ENCODE data around the gene EYS.

The EYS gene

DNA sequence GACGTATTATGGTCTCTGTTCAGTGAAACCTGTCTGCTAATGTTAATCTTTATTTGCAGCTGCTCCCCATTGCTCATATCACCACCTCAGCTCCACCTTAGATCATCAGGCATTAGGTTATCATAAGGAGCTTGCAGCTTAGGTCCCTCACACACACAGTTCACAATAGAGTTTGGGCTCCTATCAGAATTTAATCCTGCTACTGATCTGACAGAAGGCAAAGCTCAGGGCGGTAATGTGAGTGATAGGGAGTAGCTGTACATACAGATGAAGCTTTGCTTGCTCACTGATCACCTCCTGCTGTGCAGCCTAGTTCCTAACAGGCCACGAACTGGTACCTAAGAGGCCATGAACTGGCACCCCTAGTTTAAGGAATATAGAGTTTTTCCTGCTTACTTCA lies 989.7 kb downstream of the EYS start:
- H3K14ac ChIP-seq (ENCODE audit: low read length in 2 of 2), result peak overlapping the region in 1 of 2 experiments; percentile 5
- no peaks in the 10 kb centered on the region for H3K36me3 ChIP-seq (ENCODE audit: control insufficient read depth in 1 of 2, insufficient read depth in 2 of 2, low read depth in 1 of 2, low read length in 2 of 2)
- no peak for DNase-seq
- WGBS, result 89% methylated on average over 2 of the region's 3 CpGs
- H4K8ac ChIP-seq (ENCODE audit: low read length), result no peak overlapping the region
- no peak overlapping the region for H3K4ac ChIP-seq (ENCODE audit: low read depth in 1 of 2, low read length in 2 of 2)
- no peak overlapping the region for H3K4me2 ChIP-seq (ENCODE audit: low read length, poor library complexity, severe bottlenecking)
- H3K27me3 ChIP-seq (ENCODE audit: control insufficient read depth in 1 of 2, insufficient read depth in 1 of 2, low read length in 2 of 2), result no peaks in the 10 kb centered on the region
- H2BK120ac ChIP-seq (ENCODE audit: low read depth, low read length), result no peak overlapping the region
- no peak overlapping the region for H2AK5ac ChIP-seq (ENCODE audit: low read length, severe bottlenecking)
- H3K9me3 ChIP-seq (ENCODE audit: control insufficient read depth, low read length), result no peaks in the 10 kb centered on the region
- H3K18ac ChIP-seq (ENCODE audit: low read depth in 1 of 2, low read length in 2 of 2), result peak overlapping the region in 1 of 2 experiments; percentile 73
- no peak overlapping the region for H3K9ac ChIP-seq (ENCODE audit: low read length)
- no peak overlapping the region for H4K91ac ChIP-seq (ENCODE audit: low read length)
- H2BK12ac ChIP-seq (ENCODE audit: low read length in 2 of 2), result no peak overlapping the region
- no peak overlapping the region for H3K23ac ChIP-seq (ENCODE audit: low read length in 2 of 2)
- H2BK15ac ChIP-seq (ENCODE audit: low read depth, poor library complexity, severe bottlenecking), result no peak overlapping the region
- H3K79me1 ChIP-seq (replicated peaks; ENCODE audit: low read length, poor library complexity, severe bottlenecking), result no peaks in the 10 kb centered on the region
- H2AFZ ChIP-seq (ENCODE audit: low read depth, low read length), result no peak overlapping the region
- no peak overlapping the region for H3K27ac ChIP-seq (ENCODE audit: low read length, poor library complexity, severe bottlenecking)
- H3K4me1 ChIP-seq (ENCODE audit: control insufficient read depth, insufficient read depth, low read depth, low read length), result no peaks in the 10 kb centered on the region
- no peak overlapping the region for H3K4me3 ChIP-seq (ENCODE audit: insufficient read depth in 1 of 2, low read depth in 1 of 2, low read length in 2 of 2)
- H2BK5ac ChIP-seq (ENCODE audit: low read depth, low read length, poor library complexity, severe bottlenecking), result no peak overlapping the region

DNA sequence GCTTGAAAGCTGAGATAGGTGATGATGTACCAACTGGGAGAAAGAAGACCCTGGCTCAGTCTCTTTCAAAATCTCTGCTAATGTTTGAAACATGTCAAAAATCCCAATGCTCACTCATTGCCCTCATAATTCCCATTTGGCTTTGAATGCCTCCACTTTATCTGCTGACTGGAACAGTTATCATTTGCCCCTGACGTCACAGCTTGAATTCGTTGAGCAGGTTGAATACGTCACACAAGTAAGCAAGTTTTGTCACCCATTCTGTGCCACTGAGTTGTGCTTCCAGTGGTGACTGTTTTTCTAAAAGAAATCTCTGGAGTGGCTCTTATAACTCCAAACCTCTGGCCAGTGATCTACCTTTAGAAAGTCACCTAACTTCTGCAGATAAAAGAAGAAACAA lies 991.4 kb downstream of the EYS start:
- Histone ChIP-seq H4K8ac (ENCODE audit: low read length) (no peak overlapping the region), H3K4me2 (ENCODE audit: low read length, poor library complexity, severe bottlenecking) (no peak overlapping the region), H2BK12ac (ENCODE audit: low read length in 2 of 2) (no peak overlapping the region), H2BK15ac (ENCODE audit: low read depth, poor library complexity, severe bottlenecking) (no peak overlapping the region), H3K36me3 (ENCODE audit: control insufficient read depth in 1 of 2, insufficient read depth in 2 of 2, low read depth in 1 of 2, low read length in 2 of 2) (no peaks in the 10 kb centered on the region), H2AFZ (ENCODE audit: low read depth, low read length) (no peak overlapping the region), H3K9ac (ENCODE audit: low read length) (no peak overlapping the region), H3K14ac (ENCODE audit: low read length in 2 of 2) (no peak overlapping the region), H3K9me3 (ENCODE audit: control insufficient read depth, low read length) (no peaks in the 10 kb centered on the region), H3K4me1 (ENCODE audit: control insufficient read depth, insufficient read depth, low read depth, low read length) (no peaks in the 10 kb centered on the region), H2AK5ac (ENCODE audit: low read length, severe bottlenecking) (no peak overlapping the region), H3K4ac (ENCODE audit: low read depth in 1 of 2, low read length in 2 of 2) (no peak overlapping the region), H2BK120ac (ENCODE audit: low read depth, low read length) (no peak overlapping the region), H2BK5ac (ENCODE audit: low read depth, low read length, poor library complexity, severe bottlenecking) (no peak overlapping the region), H4K91ac (ENCODE audit: low read length) (no peak overlapping the region), H3K27me3 (ENCODE audit: control insufficient read depth in 1 of 2, insufficient read depth in 1 of 2, low read length in 2 of 2) (no peaks in the 10 kb centered on the region), H3K27ac (ENCODE audit: low read length, poor library complexity, severe bottlenecking) (no peak overlapping the region), H3K18ac (ENCODE audit: low read depth in 1 of 2, low read length in 2 of 2) (no peak overlapping the region), H3K4me3 (ENCODE audit: insufficient read depth in 1 of 2, low read depth in 1 of 2, low read length in 2 of 2) (no peak overlapping the region), H3K23ac (ENCODE audit: low read length in 2 of 2) (no peak overlapping the region), H3K79me1 (replicated peaks; ENCODE audit: low read length, poor library complexity, severe bottlenecking) (no peaks in the 10 kb centered on the region)
- no peak for DNase-seq
- WGBS, result 100% methylated on average over 3 of the region's 3 CpGs

DNA sequence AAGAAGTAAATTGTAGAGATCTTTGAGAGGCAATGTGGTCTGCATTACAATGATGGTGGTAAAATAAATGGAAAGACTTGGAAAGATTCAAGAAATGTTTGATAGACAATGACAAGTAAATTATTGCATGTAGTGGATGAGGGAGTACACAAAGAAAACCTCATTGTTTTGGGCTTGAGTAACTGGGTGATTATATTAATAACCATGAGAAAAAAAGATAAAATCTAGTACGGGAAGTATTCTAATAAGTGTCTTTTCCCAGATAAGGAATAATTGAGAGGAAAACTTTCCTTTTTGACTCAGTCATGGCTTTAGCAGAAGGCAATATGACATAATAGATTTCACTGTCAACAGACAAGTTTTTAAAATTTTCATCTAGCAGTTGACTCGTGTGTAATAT lies 993.0 kb downstream of the EYS start:
- H2BK12ac ChIP-seq (ENCODE audit: low read length in 2 of 2), result no peak overlapping the region

DNA sequence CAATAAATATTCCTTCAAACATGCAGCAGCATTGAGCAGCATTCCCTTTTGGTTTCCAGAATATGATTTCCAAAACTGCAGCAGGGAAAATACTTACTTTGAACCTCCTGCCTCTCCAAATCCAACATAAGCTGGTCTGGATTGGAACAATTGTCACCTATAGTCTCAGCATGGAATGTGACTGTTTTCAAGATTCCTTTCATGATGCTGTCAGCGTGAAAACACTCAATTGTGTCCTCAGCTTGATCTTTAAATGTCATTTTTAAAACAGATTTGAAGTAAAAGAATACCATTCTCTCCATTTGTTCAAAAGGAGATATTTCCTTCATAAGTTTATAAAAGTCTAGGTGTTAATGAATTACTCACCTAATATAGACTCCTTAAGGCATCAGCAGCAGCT lies 993.9 kb downstream of the EYS start:
- Histone ChIP-seq H3K27me3 (ENCODE audit: control insufficient read depth in 1 of 2, insufficient read depth in 1 of 2, low read length in 2 of 2) (no peaks in the 10 kb centered on the region), H2BK120ac (ENCODE audit: low read depth, low read length) (no peak overlapping the region), H4K8ac (ENCODE audit: low read length) (no peak overlapping the region), H4K91ac (ENCODE audit: low read length) (no peak overlapping the region), H3K9ac (ENCODE audit: low read length) (no peak overlapping the region), H3K14ac (ENCODE audit: low read length in 2 of 2) (no peak overlapping the region), H2AK5ac (ENCODE audit: low read length, severe bottlenecking) (no peak overlapping the region), H3K18ac (ENCODE audit: low read depth in 1 of 2, low read length in 2 of 2) (no peak overlapping the region), H3K4me3 (ENCODE audit: insufficient read depth in 1 of 2, low read depth in 1 of 2, low read length in 2 of 2) (no peak overlapping the region), H3K36me3 (ENCODE audit: control insufficient read depth in 1 of 2, insufficient read depth in 2 of 2, low read depth in 1 of 2, low read length in 2 of 2) (no peaks in the 10 kb centered on the region), H3K4me1 (ENCODE audit: control insufficient read depth, insufficient read depth, low read depth, low read length) (no peaks in the 10 kb centered on the region), H2AFZ (ENCODE audit: low read depth, low read length) (no peak overlapping the region), H3K9me3 (ENCODE audit: control insufficient read depth, low read length) (no peaks in the 10 kb centered on the region), H3K79me1 (replicated peaks; ENCODE audit: low read length, poor library complexity, severe bottlenecking) (no peaks in the 10 kb centered on the region), H2BK15ac (ENCODE audit: low read depth, poor library complexity, severe bottlenecking) (no peak overlapping the region), H3K23ac (ENCODE audit: low read length in 2 of 2) (no peak overlapping the region), H3K4ac (ENCODE audit: low read depth in 1 of 2, low read length in 2 of 2) (no peak overlapping the region), H2BK5ac (ENCODE audit: low read depth, low read length, poor library complexity, severe bottlenecking) (no peak overlapping the region), H3K4me2 (ENCODE audit: low read length, poor library complexity, severe bottlenecking) (no peak overlapping the region), H2BK12ac (ENCODE audit: low read length in 2 of 2) (no peak overlapping the region), H3K27ac (ENCODE audit: low read length, poor library complexity, severe bottlenecking) (no peak overlapping the region)
- DNase-seq, result no peak
- WGBS, result no CpG with 5 or more reads among the region's 1 CpG

More for the DNA sequence above, 993.0 kb downstream of the EYS start:
- H2AFZ ChIP-seq (ENCODE audit: low read depth, low read length), result no peak overlapping the region
- no peaks in the 10 kb centered on the region for H3K79me1 ChIP-seq (replicated peaks; ENCODE audit: low read length, poor library complexity, severe bottlenecking)
- H3K4me2 ChIP-seq (ENCODE audit: low read length, poor library complexity, severe bottlenecking), result no peak overlapping the region
- H3K27ac ChIP-seq (ENCODE audit: low read length, poor library complexity, severe bottlenecking), result no peak overlapping the region
- 100% methylated on average over 1 of the region's 2 CpGs for WGBS
- H3K27me3 ChIP-seq (ENCODE audit: control insufficient read depth in 1 of 2, insufficient read depth in 1 of 2, low read length in 2 of 2), result no peaks in the 10 kb centered on the region
- H3K18ac ChIP-seq (ENCODE audit: low read depth in 1 of 2, low read length in 2 of 2), result no peak overlapping the region
- H2BK120ac ChIP-seq (ENCODE audit: low read depth, low read length), result no peak overlapping the region
- H2BK15ac ChIP-seq (ENCODE audit: low read depth, poor library complexity, severe bottlenecking), result no peak overlapping the region
- no peak for DNase-seq
- no peak overlapping the region for H4K91ac ChIP-seq (ENCODE audit: low read length)
- H3K36me3 ChIP-seq (ENCODE audit: control insufficient read depth in 1 of 2, insufficient read depth in 2 of 2, low read depth in 1 of 2, low read length in 2 of 2), result no peaks in the 10 kb centered on the region
- no peak overlapping the region for H2AK5ac ChIP-seq (ENCODE audit: low read length, severe bottlenecking)
- H3K9ac ChIP-seq (ENCODE audit: low read length), result no peak overlapping the region
- H2BK5ac ChIP-seq (ENCODE audit: low read depth, low read length, poor library complexity, severe bottlenecking), result no peak overlapping the region
- H3K4ac ChIP-seq (ENCODE audit: low read depth in 1 of 2, low read length in 2 of 2), result no peak overlapping the region
- H4K8ac ChIP-seq (ENCODE audit: low read length), result no peak overlapping the region
- H3K23ac ChIP-seq (ENCODE audit: low read length in 2 of 2), result no peak overlapping the region
- no peaks in the 10 kb centered on the region for H3K4me1 ChIP-seq (ENCODE audit: control insufficient read depth, insufficient read depth, low read depth, low read length)
- no peak overlapping the region for H3K4me3 ChIP-seq (ENCODE audit: insufficient read depth in 1 of 2, low read depth in 1 of 2, low read length in 2 of 2)
- no peak overlapping the region for H3K14ac ChIP-seq (ENCODE audit: low read length in 2 of 2)
- no peaks in the 10 kb centered on the region for H3K9me3 ChIP-seq (ENCODE audit: control insufficient read depth, low read length)

Data from mesenchymal stem cell (in vitro differentiated cells and primary cell).